GM12865 (cell line): Measurements from ENCODE around the gene MSRB3.

Source experiments
- DNase-seq: peaks from one replicate; pipeline ENCODE4 v3.0.0; 2010; ENCODE audit warnings: low read depth
- H3K4me3 ChIP-seq: 2 replicates; pipeline ENCODE4 v1.5.1; 2011; ENCODE audit warnings: mild to moderate bottlenecking, low read depth, low read length, control low read depth
- TF ChIP-seq, protein P1 (sequence below): IDR thresholded peaks from 2 replicates; pipeline ENCODE4 v1.5.1; 2011; ENCODE audit warnings: low read length, control low read depth, low read depth, inconsistent platforms; ENCODE audit not compliant: insufficient read depth; ENCODE audit errors: missing control alignments

The MSRB3 gene

DNA sequence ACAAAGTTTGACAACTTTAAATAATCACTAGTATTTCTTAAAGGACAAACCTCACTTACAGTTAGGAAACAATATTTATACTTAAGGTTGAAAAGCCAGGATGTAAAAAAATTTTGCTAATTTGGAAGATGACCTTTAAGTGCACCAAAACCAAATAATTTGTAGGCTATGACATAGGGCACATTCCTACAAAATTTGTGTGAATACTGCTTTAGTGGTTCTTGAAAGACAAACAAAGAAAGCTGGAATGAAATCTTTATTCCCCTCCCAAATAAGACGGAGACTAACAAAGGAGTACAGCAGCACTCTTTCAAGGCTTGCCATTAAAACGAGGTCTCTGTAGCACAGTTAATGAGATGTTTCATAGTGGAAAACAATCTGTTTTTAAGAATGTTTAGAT, 45.6 kb downstream of the MSRB3 start:
- no peak for DNase-seq
- TF ChIP-seq, protein P1, sequence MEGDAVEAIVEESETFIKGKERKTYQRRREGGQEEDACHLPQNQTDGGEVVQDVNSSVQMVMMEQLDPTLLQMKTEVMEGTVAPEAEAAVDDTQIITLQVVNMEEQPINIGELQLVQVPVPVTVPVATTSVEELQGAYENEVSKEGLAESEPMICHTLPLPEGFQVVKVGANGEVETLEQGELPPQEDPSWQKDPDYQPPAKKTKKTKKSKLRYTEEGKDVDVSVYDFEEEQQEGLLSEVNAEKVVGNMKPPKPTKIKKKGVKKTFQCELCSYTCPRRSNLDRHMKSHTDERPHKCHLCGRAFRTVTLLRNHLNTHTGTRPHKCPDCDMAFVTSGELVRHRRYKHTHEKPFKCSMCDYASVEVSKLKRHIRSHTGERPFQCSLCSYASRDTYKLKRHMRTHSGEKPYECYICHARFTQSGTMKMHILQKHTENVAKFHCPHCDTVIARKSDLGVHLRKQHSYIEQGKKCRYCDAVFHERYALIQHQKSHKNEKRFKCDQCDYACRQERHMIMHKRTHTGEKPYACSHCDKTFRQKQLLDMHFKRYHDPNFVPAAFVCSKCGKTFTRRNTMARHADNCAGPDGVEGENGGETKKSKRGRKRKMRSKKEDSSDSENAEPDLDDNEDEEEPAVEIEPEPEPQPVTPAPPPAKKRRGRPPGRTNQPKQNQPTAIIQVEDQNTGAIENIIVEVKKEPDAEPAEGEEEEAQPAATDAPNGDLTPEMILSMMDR: no peak
- H3K4me3 ChIP-seq: no peak overlapping the region

DNA sequence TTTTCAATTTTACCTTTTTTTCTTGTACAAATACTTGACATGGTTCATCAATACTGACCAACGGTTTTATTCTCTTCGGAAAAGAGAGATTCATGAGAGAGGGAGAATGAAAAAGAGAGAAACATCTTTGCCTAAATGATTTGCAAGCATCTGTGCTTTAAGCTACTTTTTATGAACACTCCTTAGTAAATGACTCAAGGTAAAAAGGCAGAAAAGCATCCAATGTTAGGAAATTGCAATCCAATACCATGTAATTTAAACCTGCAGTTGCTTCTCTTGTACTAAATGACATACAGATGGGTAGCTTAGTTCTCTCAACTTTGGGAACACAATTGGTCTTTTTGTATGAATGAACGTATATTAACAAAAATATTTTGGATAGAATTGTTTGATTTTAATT, 46.1 kb downstream of the MSRB3 start:
- DNase-seq: no peak
- TF ChIP-seq, protein P1: no peak
- no peak overlapping the region for H3K4me3 ChIP-seq

DNA sequence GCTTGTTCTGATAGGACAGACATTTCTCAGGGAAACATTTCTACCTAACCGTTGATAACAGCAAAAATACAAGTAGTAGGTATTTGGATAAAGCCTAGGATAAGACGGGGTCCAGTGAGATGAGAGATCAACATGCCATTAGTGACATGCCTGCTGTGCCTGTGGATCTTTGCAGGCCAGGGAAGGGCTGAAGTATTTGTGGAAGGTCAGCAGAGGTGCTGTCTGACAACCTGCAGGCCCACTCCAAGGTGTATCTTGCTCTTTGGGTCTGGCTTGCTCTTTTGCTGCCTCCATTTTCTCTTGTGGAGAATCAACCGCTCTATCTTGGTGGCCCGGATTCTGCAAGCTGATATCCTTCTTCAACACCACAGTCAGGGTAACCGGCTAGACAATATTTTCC, 46.7 kb downstream of the MSRB3 start:
- TF ChIP-seq, protein P1: no peak
- DNase-seq: no peak
- no peak overlapping the region for H3K4me3 ChIP-seq

DNA sequence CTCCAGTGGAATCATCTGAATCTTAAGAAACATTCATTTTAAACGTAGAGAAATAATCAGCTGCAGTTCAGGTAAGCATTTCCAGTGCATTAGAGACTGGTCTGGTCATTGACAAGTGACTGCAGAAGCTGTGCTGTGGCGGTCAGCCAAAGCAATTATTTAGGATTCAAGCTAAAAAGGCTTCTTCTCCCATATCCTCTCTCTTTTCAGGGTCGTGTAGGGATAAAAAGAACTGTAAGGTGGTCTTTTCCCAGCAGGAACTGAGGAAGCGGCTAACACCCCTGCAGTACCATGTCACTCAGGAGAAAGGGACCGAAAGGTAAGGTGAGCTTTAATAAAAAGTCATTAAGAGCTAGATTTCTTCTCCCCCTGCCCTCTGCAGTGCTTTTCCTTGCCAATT, 48.1 kb downstream of the MSRB3 start:
- no peak overlapping the region for H3K4me3 ChIP-seq
- TF ChIP-seq, protein P1: no peak
- no peak for DNase-seq

DNA sequence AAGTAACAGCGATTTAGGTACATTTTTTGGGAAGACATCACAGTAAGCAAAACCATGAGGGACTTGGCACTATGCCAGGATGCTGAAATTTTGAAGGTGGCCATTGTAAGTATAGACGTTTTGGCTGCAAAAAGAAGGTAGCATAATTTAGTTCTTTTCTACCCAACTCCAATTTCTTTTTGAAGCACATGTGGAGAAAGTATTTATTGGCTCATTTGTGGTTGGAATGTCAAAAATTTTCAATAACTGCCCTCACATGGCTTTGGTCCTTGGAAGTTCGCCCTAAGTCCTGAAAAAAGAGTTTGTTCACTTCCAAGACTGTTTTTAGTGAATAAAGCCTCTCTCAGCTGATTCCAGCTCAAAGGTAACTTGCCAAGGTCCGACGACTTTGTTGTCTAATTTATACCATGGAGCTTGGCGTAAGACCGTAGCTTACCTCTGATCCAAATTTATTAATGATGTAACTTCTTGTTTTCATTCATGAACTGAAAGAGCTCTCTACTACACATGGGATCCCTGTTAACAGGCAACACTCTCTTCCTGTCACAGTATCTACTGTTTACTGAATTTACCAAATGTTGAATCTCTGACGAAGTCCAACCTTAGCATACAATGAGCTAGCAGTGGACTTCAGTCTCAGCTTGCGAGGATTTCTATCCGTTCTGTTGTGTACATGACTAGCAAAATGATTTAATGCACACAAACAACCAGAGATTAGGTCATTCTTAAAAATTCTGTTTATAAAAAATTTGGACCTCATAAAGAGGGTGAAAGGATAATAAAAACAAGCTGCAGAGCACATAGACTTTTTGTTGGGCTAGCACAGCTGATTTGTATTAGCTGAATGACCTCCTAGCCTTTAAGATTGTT, 49.0 kb downstream of the MSRB3 start:
- DNase-seq: no peak
- TF ChIP-seq, protein P1: no peak
- no peak overlapping the region for H3K4me3 ChIP-seq

DNA sequence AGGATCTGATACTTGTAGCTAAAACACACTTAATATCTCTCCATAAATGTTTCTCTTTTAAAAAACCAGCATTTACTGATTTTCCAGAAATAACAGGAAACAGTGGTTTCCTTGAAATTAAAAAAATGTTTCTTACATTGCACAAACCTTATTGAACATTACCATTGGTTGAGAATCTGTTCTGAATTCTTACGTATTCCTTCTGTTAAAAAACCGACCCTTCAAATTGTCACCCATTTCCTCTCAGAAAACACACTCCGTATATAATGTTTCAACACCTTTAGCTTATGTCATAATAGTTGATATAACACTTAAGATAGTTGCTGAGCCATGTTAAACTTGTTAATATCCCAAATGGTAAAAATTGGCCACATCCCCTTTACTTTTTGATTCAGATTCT, 51.2 kb downstream of the MSRB3 start:
- no peak overlapping the region for H3K4me3 ChIP-seq
- TF ChIP-seq, protein P1: no peak

DNA sequence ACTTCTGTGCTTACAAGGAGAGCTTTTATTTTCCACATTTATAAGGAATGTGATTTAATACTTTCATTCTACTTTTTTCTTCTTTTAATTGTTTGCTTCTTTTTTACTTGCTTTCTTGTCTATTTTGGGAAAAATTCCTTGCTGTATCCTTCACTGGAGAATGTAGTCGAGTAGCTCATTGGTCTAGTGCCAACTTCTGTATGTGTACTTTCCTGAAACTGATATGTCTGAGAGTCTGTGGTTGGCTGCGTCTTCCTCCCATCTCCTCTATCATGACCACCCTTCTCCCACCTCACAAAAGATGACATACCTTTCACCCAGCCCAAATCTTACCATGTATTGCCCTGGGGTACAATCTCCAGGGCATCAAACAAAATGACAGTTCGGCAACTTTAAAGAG, 51.8 kb downstream of the MSRB3 start:
- no peak overlapping the region for H3K4me3 ChIP-seq
- TF ChIP-seq, protein P1: no peak
- no peak for DNase-seq

More for the DNA sequence above, 51.2 kb downstream of the MSRB3 start:
- no peak for DNase-seq
